Adrenal gland (tissue), 5 donors: ENCODE data around the gene TMEM132A.

Experiments used
- CTCF ChIP-seq, 6 experiments: fragments of 450-650 bp in 4 of 6; fragments of 200-600 bp in 2 of 6; sonication (generic) in 1 of 6; IDR thresholded peaks; 1 replicate in 5 of 6; 2 replicates in 1 of 6; pipeline versions ENCODE4 v1.5.1 to v1.8.0; 2016 to 2021; ENCODE audit warnings: antibody characterized with exemption in 6 of 6, mild to moderate bottlenecking in 2 of 6, moderate library complexity in 1 of 6
- POLR2A ChIP-seq, 2 donors: fragments of 450-650 bp; IDR thresholded peaks; one replicate each; pipeline ENCODE4 v1.6.1; 2017; ENCODE audit warnings: antibody characterized with exemption in 2 of 2, mild to moderate bottlenecking in 2 of 2, moderate library complexity in 1 of 2
- donor health status: DM: no; HTN: no; CAD: no.

GRCh38 chr11:60930394-60930793, 6.1 kb downstream of the TMEM132A start:
- no peak for TF ChIP-seq CTCF (IDR thresholded peaks at IDR 0.05)
- TF ChIP-seq POLR2A (IDR thresholded peaks at IDR 0.05) = no peak
